Measurements from ENCODE around the gene CCNA2. TPM values are rescaled to one million over a fixed set of nuclear protein-coding genes. Genes with fewer than 3 reads are reported as not detected.

The CCNA2 gene
- total RNA-seq, 1 donor from 2014 or later: 0.39 TPM

GRCh38 chr4:121776610-121777401 is 46.9 kb downstream of the CCNA2 start:
- DNase-seq (ENCODE audit: low spot score): no peak

GRCh38 chr4:121773883-121774282 is 49.8 kb downstream of the CCNA2 start:
- DNase-seq (ENCODE audit: low spot score): no peak

DNA sequence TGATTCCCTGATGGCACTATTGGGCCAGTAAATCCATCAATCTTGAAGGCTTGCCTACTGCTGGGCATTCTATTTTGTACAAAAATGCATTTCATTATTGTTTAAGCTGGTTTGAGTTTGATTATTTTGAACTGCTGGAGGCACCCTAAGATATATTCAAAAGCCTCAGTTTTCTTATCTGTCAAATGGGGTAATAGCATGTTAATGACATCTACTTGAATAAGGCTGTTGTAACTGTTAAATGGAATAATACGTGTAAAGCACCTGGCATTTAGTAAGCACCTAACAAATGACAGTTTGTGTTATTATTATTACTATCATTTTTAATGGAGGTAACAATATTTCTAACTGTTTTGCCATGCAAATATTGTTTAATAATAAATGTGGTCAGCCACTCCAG is 51.8 kb downstream of the CCNA2 start:
- no peak for DNase-seq (ENCODE audit: low spot score)

DNA sequence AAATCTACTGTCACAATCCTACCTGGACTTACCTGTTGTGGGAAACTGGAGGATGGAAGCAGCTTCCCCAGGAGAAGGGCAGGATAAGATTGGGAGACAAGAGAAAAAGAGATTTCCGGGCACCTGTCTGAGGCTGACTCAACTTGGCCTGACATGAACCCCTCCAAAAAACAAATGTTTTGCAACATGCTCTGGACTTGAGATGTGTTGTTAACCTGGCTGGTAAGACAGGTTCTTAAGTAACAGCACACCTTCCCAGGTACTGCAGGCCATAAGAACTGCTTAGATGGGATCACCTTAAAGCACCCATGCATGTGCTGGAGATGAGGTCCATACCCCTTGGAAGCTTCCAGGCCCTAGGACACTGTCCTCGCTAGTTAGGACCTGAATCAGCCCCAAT is 54.3 kb downstream of the CCNA2 start:
- DNase-seq (ENCODE audit: low spot score): no peak

GRCh38 chr4:121767166-121767565 is 56.5 kb downstream of the CCNA2 start:
- no peak for DNase-seq (ENCODE audit: low spot score)

Other genes with a start within 250 kb of the CCNA2 start
- gene ANXA5, start 126.9 kb downstream of the CCNA2 start, total RNA-seq: 700 TPM
- not detected for gene SMIM43, start 58.7 kb downstream of the CCNA2 start, total RNA-seq
- 10.7 TPM for gene EXOSC9, start 22.6 kb downstream of the CCNA2 start, total RNA-seq
- 10.8 TPM for gene BBS7, start 46.6 kb upstream of the CCNA2 start, total RNA-seq
- gene TRPC3, start 128.2 kb upstream of the CCNA2 start, total RNA-seq: 0.48 TPM

All from mesenteric fat pad (tissue), 1 donor.